Measurements from ENCODE around the gene NACA.

NACA gene

GRCh38 chr12:56676851-56677580, 48.1 kb downstream of the NACA start:
- no peaks in the 10 kb centered on the region for H3K9me3 ChIP-seq (ENCODE audit: control insufficient read depth in 1 of 2, low read length in 2 of 2)
- no peak overlapping the region for H3K9ac ChIP-seq (ENCODE audit: low read depth in 1 of 2, low read length in 2 of 2)
- H3K27ac ChIP-seq (ENCODE audit: low read depth, low read length) = no peak overlapping the region
- peaks cover 0 to 29% of the 10 kb centered on the region in 2 donors for H3K36me3 ChIP-seq (ENCODE audit: control insufficient read depth in 1 of 2, insufficient read depth in 2 of 2, low read length in 2 of 2)
- H3K4me1 ChIP-seq (ENCODE audit: control insufficient read depth in 1 of 2, insufficient read depth in 2 of 2, low read length in 2 of 2) = peaks cover 18 to 22% of the 10 kb centered on the region in 2 donors
- no peak overlapping the region for H3K4me3 ChIP-seq (ENCODE audit: low read depth in 1 of 2, low read length in 2 of 2)
- H3K27me3 ChIP-seq (ENCODE audit: control insufficient read depth in 1 of 2, insufficient read depth in 2 of 2, low read length in 2 of 2) = no peaks in the 10 kb centered on the region

- Histone ChIP-seq H3K27ac (ENCODE audit: low read depth, low read length) (no peak overlapping the region), H3K36me3 (ENCODE audit: control insufficient read depth in 1 of 2, insufficient read depth in 2 of 2, low read length in 2 of 2) (peaks cover 16 to 53% of the 10 kb centered on the region in 2 donors), H3K4me3 (ENCODE audit: low read depth in 1 of 2, low read length in 2 of 2) (no peak overlapping the region), H3K4me1 (ENCODE audit: control insufficient read depth in 1 of 2, insufficient read depth in 2 of 2, low read length in 2 of 2) (peaks cover 12 to 22% of the 10 kb centered on the region in 2 donors), H3K9me3 (ENCODE audit: control insufficient read depth in 1 of 2, low read length in 2 of 2) (no peaks in the 10 kb centered on the region), H3K27me3 (ENCODE audit: control insufficient read depth in 1 of 2, insufficient read depth in 2 of 2, low read length in 2 of 2) (no peaks in the 10 kb centered on the region), H3K9ac (ENCODE audit: low read depth in 1 of 2, low read length in 2 of 2) (no peak overlapping the region)
These were observed 53.5 kb downstream of the NACA start for GRCh38 chr12:56671608-56672007.

DNA sequence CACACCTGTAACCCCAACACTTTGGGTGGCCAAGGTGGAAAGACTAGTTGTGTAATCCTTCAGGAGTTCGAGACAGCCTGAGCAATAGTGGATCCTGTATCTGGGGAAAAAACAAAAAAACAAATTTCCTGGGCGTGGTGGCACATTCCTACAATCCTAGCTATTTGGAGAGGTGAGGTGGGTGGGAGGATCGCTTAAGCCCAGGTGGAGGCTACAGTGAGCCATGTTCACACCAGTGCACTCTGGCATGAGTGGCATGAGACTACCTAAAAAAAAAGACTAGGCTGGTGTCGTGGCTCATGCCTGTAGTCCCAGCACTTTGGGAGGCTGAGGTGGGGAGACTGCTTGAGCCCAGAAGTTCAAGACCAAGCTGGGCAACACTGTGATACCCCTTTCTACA, 54.3 kb downstream of the NACA start:
- Histone ChIP-seq H3K27ac (ENCODE audit: low read depth, low read length) (no peak overlapping the region), H3K4me1 (ENCODE audit: control insufficient read depth in 1 of 2, insufficient read depth in 2 of 2, low read length in 2 of 2) (peaks cover 12 to 22% of the 10 kb centered on the region in 2 donors), H3K36me3 (ENCODE audit: control insufficient read depth in 1 of 2, insufficient read depth in 2 of 2, low read length in 2 of 2) (peaks cover 20 to 57% of the 10 kb centered on the region in 2 donors), H3K27me3 (ENCODE audit: control insufficient read depth in 1 of 2, insufficient read depth in 2 of 2, low read length in 2 of 2) (no peaks in the 10 kb centered on the region), H3K9ac (ENCODE audit: low read depth in 1 of 2, low read length in 2 of 2) (no peak overlapping the region), H3K9me3 (ENCODE audit: control insufficient read depth in 1 of 2, low read length in 2 of 2) (no peaks in the 10 kb centered on the region), H3K4me3 (ENCODE audit: low read depth in 1 of 2, low read length in 2 of 2) (no peak overlapping the region)

DNA sequence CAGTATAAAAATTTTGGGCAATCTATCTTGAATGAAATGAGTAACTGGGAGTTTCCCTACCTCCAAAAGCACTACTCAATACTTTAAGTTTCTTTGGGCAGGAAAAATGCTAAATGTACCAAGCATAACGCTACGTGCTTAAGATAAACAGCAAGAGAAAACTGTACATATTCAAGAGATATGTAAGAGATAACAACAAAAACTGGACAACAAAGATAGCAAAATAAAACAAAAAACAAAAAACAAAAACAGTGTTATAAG, 57.0 kb downstream of the NACA start:
- H3K4me1 ChIP-seq (ENCODE audit: control insufficient read depth in 1 of 2, insufficient read depth in 2 of 2, low read length in 2 of 2) = peaks cover 10 to 20% of the 10 kb centered on the region in 2 donors
- no peak overlapping the region for H3K27ac ChIP-seq (ENCODE audit: low read depth, low read length)
- H3K36me3 ChIP-seq (ENCODE audit: control insufficient read depth in 1 of 2, insufficient read depth in 2 of 2, low read length in 2 of 2) = peaks cover 28 to 77% of the 10 kb centered on the region in 2 donors
- no peaks in the 10 kb centered on the region for H3K9me3 ChIP-seq (ENCODE audit: control insufficient read depth in 1 of 2, low read length in 2 of 2)
- H3K9ac ChIP-seq (ENCODE audit: low read depth in 1 of 2, low read length in 2 of 2) = no peak overlapping the region
- H3K4me3 ChIP-seq (ENCODE audit: low read depth in 1 of 2, low read length in 2 of 2) = no peak overlapping the region
- no peaks in the 10 kb centered on the region for H3K27me3 ChIP-seq (ENCODE audit: control insufficient read depth in 1 of 2, insufficient read depth in 2 of 2, low read length in 2 of 2)
